HG03066 (cell line): ENCODE data around the gene SCN9A.
"Not testable (repeated sequence)": the region's sequence is repeated elsewhere in the genome, so short reads cannot be mapped to it uniquely, and the experiment has no call there.

Source experiments
- ATAC-seq: cut with Tn5 transposase; IDR thresholded peaks from one replicate; pipeline ENCODE4 v1.9.1; 2021; ENCODE audit warnings: low read depth; ENCODE audit not compliant: unreplicated experiment

The SCN9A gene

GRCh38 chr2:166375736-166376487, at the start of gene SCN9A:
Gene SCN9A, minus strand, starts transcription at chr2:166375944. Its CDS starts 64,188 bp downstream, at chr2:166311756.
- peak; percentile 61 for ATAC-seq

- no peak for ATAC-seq
Measured at GRCh38 chr2:166424841-166425240, 49.1 kb upstream of the SCN9A start.

GRCh38 chr2:166419616-166419934, 43.8 kb upstream of the SCN9A start:
- ATAC-seq, result no peak

- ATAC-seq, result no peak
Measured at GRCh38 chr2:166418853-166419615, 43.3 kb upstream of the SCN9A start.

- no peak for ATAC-seq
Measured at GRCh38 chr2:166417669-166418068, 41.9 kb upstream of the SCN9A start.

GRCh38 chr2:166413255-166413654, 37.5 kb upstream of the SCN9A start:
- ATAC-seq, result no peak

- no peak for ATAC-seq
Measured at GRCh38 chr2:166411473-166412230, 35.9 kb upstream of the SCN9A start.

- no peak for ATAC-seq
Measured at GRCh38 chr2:166410828-166411472, 35.2 kb upstream of the SCN9A start.

- not testable (repeated sequence) for ATAC-seq
Measured at GRCh38 chr2:166407746-166408145, 32.0 kb upstream of the SCN9A start.

- ATAC-seq, result no peak
Measured at GRCh38 chr2:166406374-166406773, 30.6 kb upstream of the SCN9A start.

GRCh38 chr2:166405569-166405926, 29.8 kb upstream of the SCN9A start:
- no peak for ATAC-seq

GRCh38 chr2:166404831-166405568, 29.3 kb upstream of the SCN9A start:
- no peak for ATAC-seq

GRCh38 chr2:166394245-166394644, 18.5 kb upstream of the SCN9A start:
- no peak for ATAC-seq

- ATAC-seq, result no peak
Measured at GRCh38 chr2:166393008-166393407, 17.3 kb upstream of the SCN9A start.

- no peak for ATAC-seq
Measured at GRCh38 chr2:166388481-166389070, 12.8 kb upstream of the SCN9A start.

- ATAC-seq, result no peak
Measured at GRCh38 chr2:166385313-166385712, 9.6 kb upstream of the SCN9A start.

GRCh38 chr2:166384774-166385173, 9.0 kb upstream of the SCN9A start:
- no peak for ATAC-seq

GRCh38 chr2:166382448-166382847, 6.7 kb upstream of the SCN9A start:
- ATAC-seq, result no peak

- ATAC-seq, result no peak
Measured at GRCh38 chr2:166380615-166381014, 4.9 kb upstream of the SCN9A start.

GRCh38 chr2:166376873-166377272, 1.1 kb upstream of the SCN9A start:
- no peak for ATAC-seq
